HG02852 (cell line): ENCODE results near the gene C10orf95.
"Not testable (repeated sequence)": the region's sequence is repeated elsewhere in the genome, so short reads cannot be mapped to it uniquely, and the experiment has no call there.

ENCODE experiments used
- ATAC-seq: cut with Tn5 transposase; IDR thresholded peaks from one replicate; pipeline ENCODE4 v1.9.1; 2021; ENCODE audit warnings: mild to moderate bottlenecking, moderate library complexity; ENCODE audit not compliant: unreplicated experiment

The C10orf95 gene

DNA sequence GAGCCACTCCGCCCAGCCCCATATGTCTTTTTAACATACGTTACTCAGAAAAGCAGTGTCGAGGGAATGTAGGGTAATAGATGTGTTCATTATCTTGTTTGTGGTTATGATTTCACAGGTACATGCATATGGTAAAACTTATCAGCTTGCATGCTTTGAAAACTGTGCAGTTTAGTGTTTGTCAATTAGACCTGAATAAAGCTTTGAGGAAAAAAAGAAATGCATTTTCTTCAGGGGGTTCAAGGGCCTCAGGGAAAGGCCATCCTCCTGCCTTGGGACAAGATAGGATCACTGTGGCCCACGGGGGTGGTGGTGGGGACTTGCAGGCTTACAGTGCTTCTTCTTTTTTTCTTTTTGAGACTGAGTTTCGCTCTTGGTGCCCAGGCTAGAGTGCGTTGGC, 16.0 kb upstream of the C10orf95 start:
- ATAC-seq: no peak

DNA sequence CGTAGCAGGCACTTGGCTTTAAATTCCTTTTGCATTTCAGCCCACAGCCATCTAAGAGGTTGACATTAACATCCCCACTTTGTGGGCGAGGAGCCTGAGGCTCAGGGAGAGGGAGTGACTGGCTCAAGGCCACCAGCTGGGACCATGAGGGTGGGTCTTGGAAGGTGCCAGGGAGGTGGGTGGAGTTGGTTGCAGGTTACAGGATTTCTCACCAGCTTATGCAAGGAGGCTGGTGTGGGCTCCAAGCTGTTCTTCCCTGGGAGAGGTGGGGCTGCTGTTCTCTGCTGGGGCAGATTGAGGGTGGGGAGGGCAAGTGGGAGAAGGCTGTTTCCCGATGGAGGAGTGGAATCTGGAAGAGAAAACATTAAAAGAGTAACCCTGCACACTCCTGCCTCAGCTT, 14.1 kb upstream of the C10orf95 start:
- no peak for ATAC-seq

DNA sequence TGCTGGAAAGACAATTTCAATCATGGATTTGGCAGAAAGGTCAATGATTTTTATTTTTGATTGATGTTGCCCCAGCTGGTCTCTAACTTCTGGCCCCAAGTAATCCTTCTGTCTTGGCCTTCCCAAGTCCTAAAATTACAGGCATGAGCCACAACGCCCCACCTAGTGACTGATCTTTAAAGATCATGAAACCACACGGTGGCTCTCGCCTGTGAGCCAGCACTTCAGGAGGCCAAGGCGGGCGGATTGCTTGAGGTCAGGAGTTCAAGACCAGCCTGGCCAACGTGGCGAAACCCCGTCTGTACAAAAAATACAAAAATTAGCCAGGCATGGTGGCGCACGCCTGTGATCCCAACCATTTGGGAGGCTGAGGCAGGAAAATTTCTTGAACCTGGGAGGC, 12.6 kb upstream of the C10orf95 start:
- no peak for ATAC-seq

DNA sequence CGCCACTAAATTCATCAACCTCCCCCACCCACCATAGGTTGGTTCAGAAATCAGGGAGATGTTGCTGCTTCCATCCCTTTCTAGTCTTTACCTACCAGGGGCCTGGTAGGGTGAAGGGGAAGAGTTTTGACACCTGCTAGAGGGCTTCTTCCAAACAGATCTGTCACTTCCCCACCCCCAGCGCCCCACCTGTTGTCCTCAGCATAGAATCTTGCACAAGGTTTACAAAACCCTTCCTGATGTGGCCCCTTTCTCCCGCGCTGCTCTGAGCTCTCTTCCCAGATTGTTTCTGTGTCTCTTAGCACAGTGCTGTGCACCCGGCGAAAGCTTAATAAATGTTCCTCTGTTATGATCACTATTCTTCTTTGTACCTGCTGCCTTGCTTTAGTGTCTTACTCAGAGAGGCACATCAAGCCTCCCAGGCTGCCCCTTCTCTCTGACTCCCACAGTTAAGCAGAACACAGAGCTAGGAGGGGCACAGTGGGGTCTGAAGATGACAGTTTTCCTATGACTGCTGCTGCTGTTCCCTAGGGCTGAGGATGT, 11.2 kb upstream of the C10orf95 start:
- no peak for ATAC-seq

DNA sequence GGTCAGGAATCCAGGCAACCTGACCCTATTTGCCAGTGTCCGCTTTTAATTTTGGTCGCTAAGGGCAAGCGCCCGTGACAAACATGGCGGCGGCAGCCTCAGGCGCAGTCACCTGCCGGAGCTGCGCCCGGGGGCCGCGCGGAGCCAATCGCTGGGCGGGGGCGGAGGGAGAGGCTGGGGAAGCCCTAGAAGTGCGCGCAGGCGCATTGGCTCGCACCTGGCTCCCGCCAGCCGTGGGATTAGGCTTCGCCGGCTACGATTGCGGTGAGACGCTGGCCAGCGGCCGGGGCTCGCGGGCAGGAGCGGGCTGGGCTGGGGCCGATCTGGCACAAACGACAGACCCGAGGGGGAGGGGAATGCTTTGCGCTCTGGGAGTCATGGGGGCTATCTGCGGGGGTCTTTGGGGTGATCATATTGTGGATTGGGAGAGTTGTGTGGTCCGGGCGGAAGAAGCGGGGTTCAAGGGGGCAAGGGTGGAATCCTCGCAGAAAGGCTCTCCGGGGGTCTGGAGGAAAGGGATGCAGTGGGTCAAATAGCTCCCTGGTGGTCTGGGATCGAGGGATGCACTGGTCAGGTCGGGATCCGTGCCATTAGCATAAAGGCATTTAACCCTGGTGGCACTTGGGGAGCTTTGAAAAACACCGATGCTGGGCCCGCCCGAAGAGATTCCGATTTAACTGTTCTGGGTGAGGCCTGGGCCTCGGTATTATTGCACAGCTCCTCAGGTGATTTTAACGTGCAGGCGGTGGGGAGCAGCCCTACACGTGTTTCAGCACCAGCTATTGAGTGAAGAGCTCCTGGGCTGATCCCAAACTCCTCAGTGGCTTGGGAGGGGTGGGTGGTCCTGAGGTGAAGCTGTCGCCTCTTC, 10.1 kb upstream of the C10orf95 start:
- ATAC-seq: peak; percentile 84

DNA sequence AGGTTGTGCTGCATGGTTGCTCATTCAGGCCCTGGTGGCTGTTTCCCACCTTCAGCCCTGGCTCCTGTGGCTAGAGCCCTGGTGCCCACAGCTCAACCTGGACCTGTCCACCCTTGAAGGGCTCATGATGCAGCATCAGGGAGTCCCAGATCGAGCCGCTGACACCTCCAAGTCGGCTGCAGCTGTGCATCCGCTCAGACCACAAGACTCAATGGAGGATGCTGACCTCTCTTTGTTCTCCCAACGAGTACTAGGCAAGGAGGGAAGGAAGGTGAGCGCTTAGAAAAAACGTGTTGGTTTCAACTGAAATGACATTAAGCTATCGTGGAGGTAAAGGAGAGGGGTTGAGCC, 9.5 kb upstream of the C10orf95 start:
- peak; percentile 36 for ATAC-seq

DNA sequence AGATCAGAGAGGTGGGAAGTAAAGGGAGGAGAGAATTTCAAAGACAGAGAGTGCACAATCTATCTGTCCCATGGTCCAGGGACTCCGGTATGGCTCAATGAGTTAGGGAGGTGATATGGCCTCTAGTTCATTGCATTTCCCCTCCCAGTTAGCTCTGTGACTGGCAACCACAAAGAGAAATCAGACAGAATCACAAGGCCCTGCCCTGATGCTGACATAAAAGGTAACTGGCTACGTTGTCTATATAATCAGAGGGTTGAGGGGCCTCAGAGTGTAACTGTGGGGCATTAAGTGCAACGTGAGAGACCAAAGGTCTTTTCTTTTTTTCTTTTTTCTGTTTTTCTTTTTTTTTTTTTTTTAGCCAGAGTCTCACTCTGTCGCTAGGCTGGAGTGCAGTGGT, 7.3 kb upstream of the C10orf95 start:
- no peak for ATAC-seq

DNA sequence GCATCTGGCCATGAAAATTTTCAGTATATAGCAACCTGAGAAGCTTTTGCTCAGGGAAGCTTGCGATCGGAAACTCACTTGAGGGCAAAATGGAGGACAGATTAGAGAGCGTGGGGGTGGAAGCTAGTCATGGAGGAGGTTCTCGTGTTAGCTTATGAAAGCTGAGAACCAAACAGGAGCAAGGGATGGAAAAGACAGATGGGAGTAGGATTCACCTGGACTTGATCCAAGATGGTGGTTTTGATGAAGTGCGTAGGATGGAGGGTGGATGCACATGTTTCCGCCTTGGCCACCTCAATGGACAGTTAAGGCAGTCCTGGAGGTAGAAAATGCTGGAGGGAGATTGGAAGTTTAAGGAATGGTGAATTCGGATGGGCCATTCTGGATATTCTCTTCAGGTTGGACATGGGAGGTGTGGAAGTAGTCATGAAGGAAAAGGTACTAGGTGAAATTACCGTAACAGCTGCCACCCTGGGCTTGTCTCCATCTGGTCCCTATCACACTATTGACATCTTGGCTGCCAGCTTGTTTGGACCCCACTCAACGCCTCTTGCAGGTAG, 6.3 kb upstream of the C10orf95 start:
- no peak for ATAC-seq

DNA sequence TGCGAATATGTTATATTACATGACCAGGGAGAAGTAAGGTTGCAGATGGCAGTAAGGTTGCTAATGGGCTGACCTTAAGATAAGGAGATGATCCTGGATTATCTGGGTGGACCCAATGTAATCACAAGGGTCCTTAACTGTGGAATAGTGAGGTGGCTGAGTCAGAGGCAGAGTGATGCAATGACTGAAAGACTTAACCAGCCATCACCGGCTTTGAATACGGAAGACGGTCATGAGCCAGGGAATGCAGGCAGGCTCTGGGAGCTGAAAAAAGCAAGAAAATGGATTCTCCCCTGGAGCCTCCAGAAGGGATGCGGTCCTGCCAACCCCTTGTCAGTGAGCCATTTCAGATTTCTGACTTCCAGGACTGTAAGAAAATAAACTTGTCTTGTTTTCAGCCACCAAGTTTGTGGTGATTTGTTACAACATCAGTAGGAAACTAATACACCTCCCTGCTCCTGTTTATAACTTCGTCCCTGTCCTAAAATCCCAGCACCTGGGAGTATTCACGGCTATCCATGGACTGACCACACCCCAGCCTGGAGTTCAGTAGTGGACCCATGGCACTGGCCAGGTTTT, 4.6 kb upstream of the C10orf95 start:
- ATAC-seq: no peak

DNA sequence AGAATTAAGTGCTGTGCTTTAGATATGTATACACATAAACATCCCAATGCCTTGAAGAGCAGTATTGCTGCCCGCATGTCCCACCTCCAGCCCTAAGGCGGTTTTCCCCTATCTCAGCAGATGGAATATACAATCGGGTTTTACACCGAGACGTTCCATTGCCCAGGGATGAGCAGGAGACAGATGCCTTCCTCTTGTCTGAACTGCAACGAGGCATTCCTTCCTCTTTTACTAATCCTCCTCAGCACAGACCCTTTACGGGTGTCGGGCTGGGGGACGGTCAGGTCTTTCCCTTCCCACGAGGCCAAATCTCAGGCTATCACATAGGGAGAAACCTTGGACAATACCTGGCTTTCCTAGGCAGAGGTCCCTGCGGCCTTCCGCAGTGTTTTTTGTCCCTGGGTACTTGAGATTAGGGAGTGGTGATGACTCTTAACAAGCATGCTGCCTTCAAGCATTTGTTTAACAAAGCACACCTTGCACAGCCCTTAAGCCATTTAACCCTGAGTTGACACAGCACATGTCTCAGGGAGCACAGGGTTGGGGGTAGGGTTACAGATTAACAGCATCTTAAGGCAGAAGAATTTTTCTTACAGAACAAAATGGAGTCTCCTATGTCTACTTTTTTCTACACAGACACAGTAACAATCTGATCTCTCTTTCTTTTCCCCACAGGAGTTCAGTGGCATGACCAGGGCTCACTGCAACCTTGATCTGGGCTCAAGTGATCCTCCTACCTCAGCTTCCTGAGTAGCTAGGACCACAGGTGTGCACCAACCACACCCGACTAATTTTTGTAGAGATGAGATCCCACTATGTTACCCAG, 3.5 kb upstream of the C10orf95 start:
- ATAC-seq: not testable (repeated sequence)

DNA sequence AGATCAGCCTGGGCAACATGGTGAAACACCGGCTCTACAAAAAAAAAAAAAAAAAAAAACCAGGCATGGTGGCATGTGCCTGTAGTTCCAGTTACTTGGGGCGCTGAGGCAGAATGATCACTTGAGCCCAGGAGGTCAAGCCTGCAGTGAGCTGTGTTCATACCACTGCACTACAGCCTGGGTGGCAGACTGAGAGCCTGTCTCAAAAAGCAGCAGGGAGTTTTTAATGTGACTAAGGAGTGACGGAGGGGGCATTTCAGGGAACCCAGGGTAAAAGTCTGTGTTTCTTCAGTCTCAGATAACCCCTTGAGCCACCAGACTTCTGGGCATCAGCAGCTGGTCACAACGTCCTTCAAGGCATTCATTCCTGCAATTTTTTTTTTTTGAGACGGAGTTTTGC, 2.2 kb upstream of the C10orf95 start:
- no peak for ATAC-seq

DNA sequence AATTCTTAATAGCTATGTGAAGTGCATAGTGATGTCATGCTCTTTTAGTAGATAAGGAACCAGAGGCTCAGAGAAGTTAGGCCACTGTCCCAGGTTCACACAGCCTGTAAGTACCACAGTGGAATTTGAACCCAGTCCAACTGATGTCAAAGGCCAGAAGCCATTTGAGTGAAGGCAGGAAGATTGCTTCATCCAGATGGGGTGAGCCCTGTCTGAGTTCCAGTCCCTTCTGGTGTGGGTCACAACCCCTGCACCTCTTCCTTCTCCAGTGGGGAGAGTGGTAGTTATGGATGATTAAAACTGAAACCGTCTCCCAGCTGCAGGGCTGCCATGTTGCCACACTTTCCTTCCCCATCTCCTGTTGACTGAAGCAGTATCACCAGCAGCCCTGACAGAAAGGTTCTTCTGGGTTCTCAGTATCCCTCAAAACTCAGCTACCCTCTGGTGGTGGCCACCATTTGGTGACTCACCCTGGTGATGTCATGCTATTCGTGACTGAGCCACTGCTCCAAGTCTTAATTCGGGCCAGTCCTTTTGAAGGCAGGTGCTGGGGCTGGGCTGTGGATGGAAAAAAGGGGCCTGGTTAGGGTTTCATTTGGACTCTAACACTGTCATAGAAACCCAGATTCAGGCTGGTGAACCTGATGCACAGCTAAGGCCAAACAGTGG, 1.5 kb upstream of the C10orf95 start:
- no peak for ATAC-seq

DNA sequence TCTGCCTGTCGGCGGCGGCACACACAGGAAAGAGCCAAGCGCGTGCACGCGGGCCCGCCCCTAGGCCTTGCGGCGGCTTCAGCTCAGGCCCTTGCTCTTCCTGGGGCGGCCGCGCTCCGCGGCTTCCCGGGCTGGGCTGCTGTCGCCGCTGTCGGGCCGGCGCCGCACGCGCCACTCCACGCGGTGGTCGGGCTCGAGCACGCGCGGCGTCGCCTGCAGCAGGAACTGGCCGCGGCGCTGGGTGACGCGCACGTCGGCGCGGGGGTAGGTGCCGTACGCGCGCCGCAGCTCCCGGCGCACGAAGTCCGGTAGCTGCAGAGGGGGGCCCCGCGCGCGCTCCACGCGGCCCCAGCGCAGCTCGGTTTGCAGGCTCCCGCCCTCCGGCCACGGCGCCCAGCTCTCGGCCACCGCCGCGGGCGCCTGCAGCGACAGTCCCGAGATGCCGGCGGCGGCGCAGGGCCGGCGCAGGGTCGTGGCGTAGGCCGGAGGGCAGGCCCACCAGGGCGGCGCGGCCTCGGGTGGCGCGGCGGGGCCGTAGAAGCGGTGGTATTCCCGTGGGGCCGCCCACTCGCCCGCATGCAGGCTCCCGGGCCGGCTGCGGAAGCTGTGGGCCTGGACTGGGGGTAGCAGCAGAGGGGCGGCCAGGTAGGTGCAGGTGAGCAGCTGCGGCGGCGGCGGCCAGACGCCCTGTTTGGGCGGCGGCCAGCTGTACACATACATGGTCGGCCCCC, 804 bp downstream of the C10orf95 start:
- peak; percentile 66 for ATAC-seq

DNA sequence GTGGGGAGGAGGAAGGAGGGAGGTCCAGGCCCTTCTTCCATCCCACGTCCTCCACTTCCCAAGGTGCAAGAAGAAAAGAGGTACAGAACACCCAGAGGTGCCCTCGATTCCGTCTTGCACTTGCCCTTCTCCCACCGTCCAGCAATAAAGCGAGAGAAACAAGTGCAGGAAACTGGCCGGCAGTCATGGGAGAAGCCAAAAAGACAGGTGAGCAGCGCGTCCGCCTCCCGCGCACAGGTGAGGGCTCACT, 1.3 kb downstream of the C10orf95 start:
- ATAC-seq: peak; percentile 5

DNA sequence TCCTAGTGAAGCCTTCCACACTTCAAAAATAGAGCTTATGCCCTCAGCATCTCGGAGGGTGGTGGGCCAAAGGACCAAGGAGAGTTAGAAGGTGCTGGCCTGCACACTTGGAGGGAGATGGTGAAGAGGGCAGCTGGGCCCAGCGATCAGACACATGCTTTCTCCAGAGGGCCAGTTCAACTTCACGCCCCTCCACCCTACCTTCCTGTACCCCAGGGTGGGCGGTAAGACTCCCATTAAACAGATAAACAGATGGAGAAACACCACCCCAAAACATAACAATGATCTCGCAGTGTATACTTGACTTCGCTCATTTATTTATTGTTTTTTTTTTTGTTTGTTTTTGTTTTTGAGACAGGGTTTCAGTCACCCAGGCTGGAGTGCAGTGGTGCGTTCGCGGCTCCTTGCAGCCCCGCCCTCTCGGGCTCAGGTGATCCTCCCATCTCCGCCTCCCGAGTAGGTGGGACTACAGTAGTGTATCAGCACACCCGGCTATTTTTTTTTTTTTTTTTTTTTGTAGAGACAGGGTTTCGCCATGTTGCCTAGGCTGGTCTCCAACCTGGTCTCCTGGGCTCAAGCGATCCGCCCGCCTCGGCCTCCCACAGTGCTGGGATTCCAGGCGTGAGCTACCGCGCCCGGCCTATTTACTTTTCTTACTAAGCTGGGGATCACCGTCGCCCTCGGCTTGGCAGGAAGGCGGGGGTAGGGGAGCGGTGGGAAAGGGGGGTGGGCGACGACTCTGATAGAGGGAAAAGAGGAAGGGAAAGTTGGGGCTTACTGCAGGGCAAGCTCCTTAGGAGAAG, 1.8 kb downstream of the C10orf95 start:
- peak; percentile 55 for ATAC-seq

DNA sequence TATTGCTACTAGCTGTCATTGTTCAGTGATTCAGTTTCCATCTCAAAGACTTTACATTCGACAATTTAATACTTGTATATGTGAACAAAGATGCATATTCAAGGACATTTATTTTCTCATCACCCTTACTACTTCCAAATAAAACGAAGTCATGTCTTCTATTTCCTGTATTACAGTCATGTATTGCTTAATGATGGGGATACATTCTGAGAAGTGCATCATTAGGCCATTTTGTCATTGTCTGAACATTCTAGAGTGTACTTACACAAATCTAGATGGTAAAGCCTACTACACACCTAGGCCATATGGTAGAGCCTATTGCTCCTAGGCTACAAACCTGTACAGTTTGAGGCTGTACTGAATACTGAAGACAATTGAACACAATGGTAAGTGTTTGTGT, 6.5 kb downstream of the C10orf95 start:
- ATAC-seq: no peak

DNA sequence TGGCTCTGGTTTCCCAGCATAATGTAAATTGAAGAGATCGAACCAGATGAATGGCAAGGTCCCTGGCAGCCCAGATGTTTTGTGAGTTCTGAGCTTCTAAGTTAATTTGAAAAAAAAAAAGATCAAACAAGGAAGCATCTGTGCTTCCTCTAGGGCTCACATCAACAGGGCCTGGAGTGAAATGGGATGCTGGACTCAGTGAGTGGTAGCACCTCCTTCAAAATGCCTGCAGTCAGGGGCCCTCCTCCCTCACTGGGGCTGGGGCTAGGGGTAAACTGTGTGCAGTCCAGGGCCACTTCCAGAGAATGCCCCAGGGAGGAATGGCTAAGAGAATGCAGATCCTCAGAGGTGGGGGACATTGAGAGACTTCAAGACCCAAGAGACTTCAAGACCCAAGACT, 13.0 kb downstream of the C10orf95 start:
- ATAC-seq: no peak

DNA sequence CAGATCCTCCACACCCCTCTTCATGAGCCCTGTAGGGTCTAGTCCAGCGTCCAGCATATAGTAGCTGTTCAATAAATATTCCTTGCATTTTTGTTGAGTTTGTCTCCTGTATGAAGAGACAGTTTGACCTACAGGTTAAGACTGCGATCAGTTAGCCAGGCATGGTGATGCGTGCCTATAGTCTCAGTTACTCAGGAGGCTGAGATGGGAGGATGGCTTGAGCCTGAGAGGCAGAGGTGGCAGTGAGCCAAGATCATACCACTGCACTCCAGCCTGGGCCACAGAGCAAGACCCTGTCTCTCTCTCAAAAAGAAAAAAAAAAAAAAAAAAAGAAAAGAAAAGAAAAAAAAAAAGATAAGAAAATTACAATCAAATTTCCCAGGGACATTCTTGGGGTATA, 13.8 kb downstream of the C10orf95 start:
- ATAC-seq: no peak

DNA sequence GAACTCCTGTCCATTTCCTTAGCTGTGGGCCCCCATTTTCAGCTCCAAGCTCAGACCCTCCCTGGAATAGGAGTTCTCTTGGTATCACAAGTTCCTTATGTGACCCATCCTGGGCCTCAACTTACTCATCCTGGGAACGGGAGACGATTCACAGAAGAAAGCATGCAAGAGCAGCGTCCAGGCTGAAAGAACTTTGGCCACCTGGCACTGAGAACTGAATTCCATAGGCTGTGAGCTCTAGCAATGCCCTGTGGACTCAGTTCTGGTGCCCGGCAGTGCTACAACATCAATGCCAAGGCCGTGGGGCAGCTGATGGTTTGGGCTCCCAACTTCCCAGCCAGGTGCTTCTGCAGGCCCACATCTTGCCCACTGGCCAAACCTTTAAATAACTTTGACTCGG, 15.0 kb downstream of the C10orf95 start:
- ATAC-seq: no peak
